GM12878 (cell line): ENCODE results near the gene KLHL25. TPM values are rescaled to one million over a fixed set of nuclear protein-coding genes. Genes with fewer than 3 reads are reported as not detected.
A peak's percentile ranks its signal among the peaks of the same experiment; 100 is the strongest.

Experiments
- ATAC-seq: fragments of 200-7000 bp; cut with Tn5 transposase; 3 replicates; pipeline ENCODE4 v1.9.1; 2020; ENCODE audit warnings: mild to moderate bottlenecking, moderate library complexity
- BruUV-seq: library from RNA; stranded (reverse); fragments of 400-500 nt; replicated peaks from 2 replicates; lab custom pipeline; 2021; lab: Mats Ljungman, UMichigan
- CTCF ChIA-PET: fragments of 300-600 bp; sonication (Branson Sonifier 250); formaldehyde crosslinking; extraction: SDS; loops from one replicate; lab custom pipeline; 2021; ENCODE audit warnings: inconsistent platforms; lab: Yijun Ruan, JAX
- POLR2A ChIA-PET: fragments of 350-600 bp; formaldehyde crosslinking; extraction: SDS; loops from one replicate; lab custom pipeline; 2021; ENCODE audit warnings: inconsistent platforms; lab: Charles Lee
- RAD21 ChIA-PET: fragments of 300-600 bp; sonication (Branson Sonifier 250); formaldehyde crosslinking; loops from one replicate; lab custom pipeline; 2023; ENCODE audit warnings: antibody characterized with exemption; ENCODE audit not compliant: unreplicated experiment; lab: Charles Lee
- SMC1A ChIA-PET: fragments of 300-600 bp; sonication (Branson Sonifier 250); formaldehyde crosslinking; loops from one replicate; lab custom pipeline; 2023; ENCODE audit not compliant: unreplicated experiment, uncharacterized antibody; lab: Charles Lee
- DNase-seq: peaks from one replicate; pipeline ENCODE4 v3.0.0-alpha.2; 2011; ENCODE audit warnings: low read depth, low spot score
- FAIRE-seq: peaks from 3 replicates; lab custom pipeline; 2011; peaks lifted over from hg19 to GRCh38; lab: Jason Lieb, UNC
- H2AFZ ChIP-seq: 2 replicates; pipeline ENCODE4 v1.6.0; 2011; ENCODE audit warnings: low read depth, low read length, control low read depth; ENCODE audit not compliant: control insufficient read depth
- H3K27ac ChIP-seq: 2 replicates; pipeline ENCODE4 v1.5.1; 2011; ENCODE audit warnings: control low read depth; ENCODE audit not compliant: control insufficient read depth, insufficient read depth
- H3K27me3 ChIP-seq, 2 experiments: replicated peaks in 1 of 2; 2 replicates each; pipeline versions ENCODE4 v1.6.0 to v1.6.1; 2011; ENCODE audit warnings: low read length in 1 of 2; ENCODE audit not compliant: control insufficient read depth in 2 of 2, insufficient read depth in 2 of 2
- H3K36me3 ChIP-seq, 2 experiments: 2 replicates each; pipeline ENCODE4 v1.5.1; 2011; ENCODE audit warnings: low read length in 1 of 2; ENCODE audit not compliant: control insufficient read depth in 2 of 2, insufficient read depth in 2 of 2
- H3K4me1 ChIP-seq: 2 replicates; pipeline ENCODE4 v1.6.1; 2011; ENCODE audit warnings: mild to moderate bottlenecking, low read length, moderate library complexity, mixed read lengths; ENCODE audit not compliant: control insufficient read depth, insufficient read depth
- H3K4me2 ChIP-seq: 2 replicates; pipeline ENCODE4 v1.6.0; 2011; ENCODE audit warnings: control low read depth; ENCODE audit not compliant: control insufficient read depth, insufficient read depth
- H3K4me3 ChIP-seq: fragments of 200-600 bp; sonication (generic); 2 replicates; pipeline ENCODE4 v1.5.1; 2016
- H3K79me2 ChIP-seq: 2 replicates; pipeline ENCODE4 v1.6.0; 2011; ENCODE audit warnings: low read length; ENCODE audit not compliant: control insufficient read depth, insufficient read depth
- H3K9ac ChIP-seq: 2 replicates; pipeline ENCODE4 v1.8.0; 2011; ENCODE audit warnings: low read length, control low read depth, mixed read lengths; ENCODE audit not compliant: control insufficient read depth, insufficient read depth
- H3K9me3 ChIP-seq: replicated peaks from 3 replicates; pipeline ENCODE4 v1.5.1; 2011; ENCODE audit warnings: mild to moderate bottlenecking, low read length; ENCODE audit not compliant: control insufficient read depth, insufficient read depth
- H4K20me1 ChIP-seq: 2 replicates; pipeline ENCODE4 v1.6.0; 2011; ENCODE audit not compliant: control insufficient read depth, insufficient read depth
- RELB ChIP-seq: fragments of 450-650 bp; IDR thresholded peaks from 2 replicates; pipeline ENCODE4 v1.6.1; 2017; ENCODE audit warnings: low read depth, mild to moderate bottlenecking, moderate library complexity
- WRNIP1 ChIP-seq: IDR thresholded peaks from 2 replicates; pipeline ENCODE4 v1.6.1; 2011; ENCODE audit warnings: low read depth, low read length, improper control_type of control experiment, borderline replicate concordance
- in situ Hi-C: fragments of 300-500 bp; cut with MboI; formaldehyde crosslinking; loops from 9 replicates; pipeline ENCODE4 v1.14.3; 2018; ENCODE audit warnings: mixed read lengths
- intact Hi-C: fragments of 100-400 bp; cut with micrococcal nuclease; formaldehyde crosslinking; loops from one replicate; pipeline ENCODE4 v1.14.2; 2022; ENCODE audit not compliant: unreplicated experiment
- polyA plus RNA-seq, 11 experiments: library from polyadenylated mRNA; depleted of rRNA in 4 of 11; unstranded in 6 of 11; stranded (reverse) in 5 of 11; fragments of >200 nt; fragmentation: Nextera tagmentation in 4 of 11; fragmentation: Illumina TruSeq in 1 of 11; extraction: Ambion mirVana in 4 of 11; extraction: Trizol in 1 of 11; gene quantifications; 1 replicate in 1 of 11; 2 replicates in 10 of 11; pipeline versions ENCODE4 v1.2.1 to v1.2.3, GENCODE V29; 2011 to 2016; ENCODE audit warnings: inconsistent platforms in 2 of 11, missing spikeins in 2 of 11, low read depth in 1 of 11
- total RNA-seq, 4 experiments: library from RNA; depleted of rRNA in 3 of 4; stranded (reverse); fragments of >200 nt in 3 of 4; fragmentation: Illumina TruSeq in 1 of 4; extraction: Trizol in 1 of 4; gene quantifications; 2 replicates each; pipeline versions ENCODE4 v1.2.1 to v1.2.3, GENCODE V29; 2013 to 2021

KLHL25 gene
- total and polyA plus RNA-seq, 10 of the 15 experiments (the other 5 are each of a cell fraction or from before 2014, with no cell fraction given): 0.04 to 3.0 (median 2.1) TPM; not detected in 1

- intact Hi-C loops (no loop called here), in situ Hi-C loops (loop anchor here (5.0 kb wide), 1 partner anchor 104 kb away; no protein-coding TSS in a partner anchor)
- no peak overlapping the region for H3K9ac ChIP-seq
- no peaks in the 10 kb centered on the region for H3K79me2 ChIP-seq
- no peak overlapping the region for H2AFZ ChIP-seq
- ATAC-seq (no peak), DNase-seq (no peak), FAIRE-seq (no peak)
- RAD21 ChIA-PET: no interaction called here
- no peak overlapping the region for H3K27ac ChIP-seq
- H3K9me3 ChIP-seq: peaks cover 3% of the 10 kb centered on the region; the same call in 2 of the 3 replicates
- CTCF ChIA-PET: no interaction called here
- peaks cover 8 to 46% of the 10 kb centered on the region in 2 experiments for H3K36me3 ChIP-seq
- POLR2A ChIA-PET: no interaction called here
- no peaks in the 10 kb centered on the region for H3K27me3 ChIP-seq
- H3K4me1 ChIP-seq: no peaks in the 10 kb centered on the region
- H4K20me1 ChIP-seq: no peaks in the 10 kb centered on the region; the same call in 1 of the 2 replicates
- no peak overlapping the region for H3K4me2 ChIP-seq
- SMC1A ChIA-PET: no interaction called here
- no peak overlapping the region for H3K4me3 ChIP-seq
- 0 out of 2 replicates have a peak, but pooled peaks have one; percentile 26 for TF ChIP-seq RELB
- no peak for TF ChIP-seq WRNIP1
- no TSS peak for BruUV-seq
Measured at GRCh38 chr15:85733416-85733815, 61.3 kb downstream of the KLHL25 start.
